Type B pancreatic cell (in vitro differentiated cells): ENCODE measurements around the gene GEMIN2. TPM values are rescaled to one million over a fixed set of nuclear protein-coding genes. Genes with fewer than 3 reads are reported as not detected.
A peak's percentile ranks its signal among the peaks of the same experiment; 100 is the strongest.
"Not testable (repeated sequence)": the region's sequence is repeated elsewhere in the genome, so short reads cannot be mapped to it uniquely, and the experiment has no call there.

Source experiments
- DNase-seq: peaks from one replicate; pipeline ENCODE4 v3.0.0; 2021; ENCODE audit warnings: mixed read lengths; ENCODE audit not compliant: unreplicated experiment; ENCODE audit errors: extremely low spot score
- H3K27ac Mint-ChIP-seq: 2 replicates; pipeline ENCODE4 v1.8.0; 2021; ENCODE audit warnings: mild to moderate bottlenecking, mixed read lengths
- H3K27me3 Mint-ChIP-seq: 2 replicates; pipeline ENCODE4 v1.8.0; 2021; ENCODE audit warnings: mixed read lengths
- H3K36me3 Mint-ChIP-seq: 2 replicates; pipeline ENCODE4 v1.8.0; 2021; ENCODE audit warnings: mixed read lengths
- H3K4me1 Mint-ChIP-seq: one replicate; pipeline ENCODE4 v1.8.0; 2021; ENCODE audit warnings: mixed read lengths; ENCODE audit not compliant: unreplicated experiment
- H3K4me3 Mint-ChIP-seq: 2 replicates; pipeline ENCODE4 v1.8.0; 2021; ENCODE audit warnings: mild to moderate bottlenecking, mixed read lengths
- H3K9me3 Mint-ChIP-seq: 2 replicates; pipeline ENCODE4 v1.8.0; 2021; ENCODE audit warnings: mixed read lengths
- CTCF ChIP-seq: fragments of 200-600 bp; sonication (generic); conservative IDR thresholded peaks from 2 replicates; pipeline ENCODE4 v1.5.0; 2021; ENCODE audit warnings: antibody characterized with exemption, mild to moderate bottlenecking
- long read RNA-seq: library from polyadenylated mRNA; unstranded; transcript quantifications from one replicate; pipeline ENCODE4 v2.0.0, GENCODE V29; 2020
- total RNA-seq: library from RNA; stranded (reverse); gene quantifications from 2 replicates; pipeline ENCODE4 v1.2.1, GENCODE V29; 2021; ENCODE audit warnings: low replicate concordance

GEMIN2 gene
- total RNA-seq: 15.0 and 20.1 TPM in 2 replicates
- long read RNA-seq, transcript GEMIN2-201 (9 exons, 1,094 nt): minor isoform, 10 of 57 reads
- long read RNA-seq, transcript GEMIN2-202 (10 exons, 1,420 nt): major isoform, 37 of 57 reads
- long read RNA-seq, partial matches to known transcripts: 2 of 57 reads
- long read RNA-seq, other reads (novel, unspliced or antisense): 5 of 57 reads

- H3K9me3 Mint-ChIP-seq: no peaks in the 10 kb centered on the region
- peak within 1 kb of the TSS; percentile 93 for H3K27ac Mint-ChIP-seq
- no peaks in the 10 kb centered on the region for H3K27me3 Mint-ChIP-seq
- TF ChIP-seq CTCF: no peak
- H3K4me3 Mint-ChIP-seq: peak within 1 kb of the TSS; percentile 99
- peak; percentile 91 for DNase-seq
- H3K4me1 Mint-ChIP-seq: peaks cover 12% of the 10 kb centered on the region
- H3K36me3 Mint-ChIP-seq: no peaks in the 10 kb centered on the region
Measured at GRCh38 chr14:39114073-39114838, at the start of gene GEMIN2. Gene GEMIN2 (plus strand): TSS chr14:39114323. CDS start chr14:39114339, 16 bp downstream.

GRCh38 chr14:39069169-39069805 lies 44.8 kb upstream of the GEMIN2 start:
- not testable (repeated sequence) for H3K4me3 Mint-ChIP-seq, H3K27ac Mint-ChIP-seq, H3K4me1 Mint-ChIP-seq, H3K27me3 Mint-ChIP-seq, H3K9me3 Mint-ChIP-seq, DNase-seq
- H3K36me3 Mint-ChIP-seq: peaks cover 34% of the 10 kb centered on the region

- no peaks in the 10 kb centered on the region for H3K4me1 Mint-ChIP-seq
- peaks cover 31% of the 10 kb centered on the region for H3K36me3 Mint-ChIP-seq
- H3K27me3 Mint-ChIP-seq: no peaks in the 10 kb centered on the region
- no peak for DNase-seq
- no peak overlapping the region for H3K27ac Mint-ChIP-seq
- no peak overlapping the region for H3K4me3 Mint-ChIP-seq
- no peaks in the 10 kb centered on the region for H3K9me3 Mint-ChIP-seq
- TF ChIP-seq CTCF: no peak
Measured at GRCh38 chr14:39069923-39070322, 44.2 kb upstream of the GEMIN2 start.

GRCh38 chr14:39071096-39071495 lies 43.0 kb upstream of the GEMIN2 start:
- Mint-ChIP-seq H3K4me3 (no peak overlapping the region), H3K36me3 (peaks cover 34% of the 10 kb centered on the region), H3K9me3 (no peaks in the 10 kb centered on the region), H3K27ac (no peak overlapping the region), H3K27me3 (no peaks in the 10 kb centered on the region), H3K4me1 (no peaks in the 10 kb centered on the region)
- TF ChIP-seq CTCF: no peak
- DNase-seq: no peak

- no peak overlapping the region for H3K27ac Mint-ChIP-seq
Measured at GRCh38 chr14:39080886-39081285, 33.2 kb upstream of the GEMIN2 start.

More at GRCh38 chr14:39080886-39081285, 33.2 kb upstream of the GEMIN2 start:
- peaks cover 29% of the 10 kb centered on the region for H3K36me3 Mint-ChIP-seq
- H3K4me1 Mint-ChIP-seq: no peaks in the 10 kb centered on the region
- H3K27me3 Mint-ChIP-seq: no peaks in the 10 kb centered on the region
- DNase-seq: no peak
- no peak overlapping the region for H3K4me3 Mint-ChIP-seq
- H3K9me3 Mint-ChIP-seq: no peaks in the 10 kb centered on the region
- TF ChIP-seq CTCF: no peak
